ENCODE data around the gene LIX1L.

Gene LIX1L

GRCh38 chr1:145985502-145986439 lies 28.0 kb upstream of the LIX1L start:
- DNase-seq (ENCODE audit: low read depth in 2 of 2) = no peak

- no peak for DNase-seq (ENCODE audit: low read depth in 2 of 2)
Measured at GRCh38 chr1:145985129-145985501, 27.3 kb upstream of the LIX1L start.

GRCh38 chr1:145983960-145984830 lies 26.4 kb upstream of the LIX1L start:
- DNase-seq (ENCODE audit: low read depth in 2 of 2) = no peak

- DNase-seq (ENCODE audit: low read depth in 2 of 2) = no peak
Measured at GRCh38 chr1:145983206-145983675, 25.4 kb upstream of the LIX1L start.

- DNase-seq (ENCODE audit: low read depth in 2 of 2) = no peak
Measured at GRCh38 chr1:145982010-145982723, 24.4 kb upstream of the LIX1L start.

GRCh38 chr1:145980457-145980994 lies 22.7 kb upstream of the LIX1L start:
- no peak for DNase-seq (ENCODE audit: low read depth in 2 of 2)

- no peak for DNase-seq (ENCODE audit: low read depth in 2 of 2)
Measured at GRCh38 chr1:145979746-145980456, 22.1 kb upstream of the LIX1L start.

GRCh38 chr1:145978854-145979745 lies 21.3 kb upstream of the LIX1L start:
- peak; percentile 65 to 73 for DNase-seq (ENCODE audit: low read depth in 2 of 2)

- no peak for DNase-seq (ENCODE audit: low read depth in 2 of 2)
Measured at GRCh38 chr1:145978471-145978853, 20.6 kb upstream of the LIX1L start.

GRCh38 chr1:145977486-145978470 lies 20.0 kb upstream of the LIX1L start:
- peak in 1 of 2 experiments; percentile 59 for DNase-seq (ENCODE audit: low read depth in 2 of 2)

- no peak for DNase-seq (ENCODE audit: low read depth in 2 of 2)
Measured at GRCh38 chr1:145977016-145977415, 19.2 kb upstream of the LIX1L start.

GRCh38 chr1:145975216-145975615 lies 17.4 kb upstream of the LIX1L start:
- DNase-seq (ENCODE audit: low read depth in 2 of 2) = no peak

GRCh38 chr1:145974721-145975120 lies 16.9 kb upstream of the LIX1L start:
- DNase-seq (ENCODE audit: low read depth in 2 of 2) = no peak

GRCh38 chr1:145972580-145972979 lies 14.8 kb upstream of the LIX1L start:
- DNase-seq (ENCODE audit: low read depth in 2 of 2) = no peak

- DNase-seq (ENCODE audit: low read depth in 2 of 2) = no peak
Measured at GRCh38 chr1:145967288-145967687, 9.5 kb upstream of the LIX1L start.

GRCh38 chr1:145965119-145965744 lies 7.4 kb upstream of the LIX1L start:
- no peak for DNase-seq (ENCODE audit: low read depth in 2 of 2)

GRCh38 chr1:145964328-145965118 lies 6.7 kb upstream of the LIX1L start, which contains the start of the genes ANKRD34A and POLR3GL:
ANKRD34A (minus strand) TSS chr1:145964575; CDS start chr1:145961759, 2,816 bp downstream.
POLR3GL (plus strand) TSS chr1:145964690; CDS start chr1:145974866, 10,176 bp downstream.
- DNase-seq (ENCODE audit: low read depth in 2 of 2) = peak; percentile 82 to 93

Data from stimulated activated CD4-positive, alpha-beta T cell treated with anti-CD3 and anti-CD28 coated beads, Interleukin-12 subunit alpha, Interleukin-12 subunit beta, amount 100 ng/mL, for 24 hours (primary cell).